Measurements from ENCODE around the gene HOXA1. TPM values are rescaled to one million over a fixed set of nuclear protein-coding genes. Genes with fewer than 3 reads are reported as not detected.
A peak's percentile ranks its signal among the peaks of the same experiment; 100 is the strongest.

HOXA1 gene
- total RNA-seq (2014; rRNA removed; shearing (Covaris generic)): 2.0 and 5.8 TPM in 2 replicates

DNA sequence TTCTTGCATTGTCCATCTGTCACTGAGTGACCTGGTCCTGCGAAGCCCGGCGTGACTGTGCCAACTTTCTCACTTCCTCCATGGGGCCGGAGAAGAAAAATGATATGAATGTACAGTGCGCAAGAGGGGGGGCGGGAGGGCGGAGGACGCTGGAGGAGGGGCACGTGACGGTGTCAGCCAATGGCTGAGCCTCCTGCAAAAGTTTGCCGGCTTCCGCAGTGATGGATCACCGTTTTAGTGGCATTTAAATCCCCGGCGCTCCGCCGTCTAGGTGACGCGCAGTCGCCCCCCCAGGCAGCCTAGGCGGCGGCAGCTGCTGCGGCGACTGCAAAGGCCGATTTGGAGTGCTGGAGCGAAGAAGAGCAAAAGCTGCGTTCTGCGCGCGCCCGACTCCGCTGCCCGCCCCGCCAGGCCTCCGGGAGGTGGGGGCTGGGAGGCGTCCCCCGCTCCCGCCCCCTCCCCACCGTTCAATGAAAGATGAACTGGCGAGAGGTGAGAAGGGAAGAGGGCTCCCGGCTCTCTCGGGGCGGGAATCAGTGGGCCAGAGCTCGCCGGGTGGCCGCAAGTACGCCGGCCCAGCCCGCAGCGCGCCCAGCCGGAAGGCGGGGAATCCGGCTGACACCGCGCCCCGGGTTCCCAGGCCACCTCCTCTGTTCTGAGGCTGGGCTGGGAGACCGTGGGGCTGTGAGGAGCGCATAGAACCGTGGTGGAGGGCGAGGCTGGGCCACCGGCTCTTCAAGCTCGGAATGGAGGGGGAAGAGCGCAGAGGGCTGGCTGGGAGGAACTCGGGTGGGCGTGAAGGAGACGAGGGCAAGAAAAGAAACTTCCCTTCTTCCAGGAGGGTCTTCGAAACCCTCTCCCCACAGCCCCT lies at the start of gene HOXA1:
Gene HOXA1, minus strand, starts transcription at position 104 of the 871 bp plus-strand sequence. Its CDS starts 88 bp downstream, at position 16.
- Histone ChIP-seq H3K4me3 (peak within 1 kb of the TSS; percentile 65), H3K9me3 (replicated peaks) (no peaks in the 10 kb centered on the region), H3K27ac (peak within 1 kb of the TSS; percentile 62), H3K36me3 (peaks cover 33% of the 10 kb centered on the region), H3K4me1 (replicated peaks) (peaks cover 44% of the 10 kb centered on the region), H3K27me3 (replicated peaks) (no peaks in the 10 kb centered on the region)
- DNase-seq (ENCODE audit: low read depth in 1 of 2, low spot score in 2 of 2): peak; percentile 80 to 95

GRCh38 chr7:27145165-27145913 lies 49.5 kb upstream of the HOXA1 start:
- Histone ChIP-seq H3K27me3 (replicated peaks) (no peaks in the 10 kb centered on the region), H3K27ac (no peak overlapping the region), H3K9me3 (replicated peaks) (no peaks in the 10 kb centered on the region), H3K36me3 (peaks cover 12% of the 10 kb centered on the region), H3K4me3 (no peak overlapping the region), H3K4me1 (replicated peaks) (peaks cover 53% of the 10 kb centered on the region)
- DNase-seq (ENCODE audit: low read depth in 1 of 2, low spot score in 2 of 2): peak in 1 of 2 experiments; percentile 37

GRCh38 chr7:27144781-27145164 lies 49.0 kb upstream of the HOXA1 start:
- H3K4me3 ChIP-seq: no peak overlapping the region
- H3K36me3 ChIP-seq: peaks cover 12% of the 10 kb centered on the region
- no peaks in the 10 kb centered on the region for H3K27me3 ChIP-seq (replicated peaks)
- peak in 1 of 2 experiments; percentile 41 for DNase-seq (ENCODE audit: low read depth in 1 of 2, low spot score in 2 of 2)
- no peaks in the 10 kb centered on the region for H3K9me3 ChIP-seq (replicated peaks)
- peaks cover 51% of the 10 kb centered on the region for H3K4me1 ChIP-seq (replicated peaks)
- H3K27ac ChIP-seq: no peak overlapping the region

DNA sequence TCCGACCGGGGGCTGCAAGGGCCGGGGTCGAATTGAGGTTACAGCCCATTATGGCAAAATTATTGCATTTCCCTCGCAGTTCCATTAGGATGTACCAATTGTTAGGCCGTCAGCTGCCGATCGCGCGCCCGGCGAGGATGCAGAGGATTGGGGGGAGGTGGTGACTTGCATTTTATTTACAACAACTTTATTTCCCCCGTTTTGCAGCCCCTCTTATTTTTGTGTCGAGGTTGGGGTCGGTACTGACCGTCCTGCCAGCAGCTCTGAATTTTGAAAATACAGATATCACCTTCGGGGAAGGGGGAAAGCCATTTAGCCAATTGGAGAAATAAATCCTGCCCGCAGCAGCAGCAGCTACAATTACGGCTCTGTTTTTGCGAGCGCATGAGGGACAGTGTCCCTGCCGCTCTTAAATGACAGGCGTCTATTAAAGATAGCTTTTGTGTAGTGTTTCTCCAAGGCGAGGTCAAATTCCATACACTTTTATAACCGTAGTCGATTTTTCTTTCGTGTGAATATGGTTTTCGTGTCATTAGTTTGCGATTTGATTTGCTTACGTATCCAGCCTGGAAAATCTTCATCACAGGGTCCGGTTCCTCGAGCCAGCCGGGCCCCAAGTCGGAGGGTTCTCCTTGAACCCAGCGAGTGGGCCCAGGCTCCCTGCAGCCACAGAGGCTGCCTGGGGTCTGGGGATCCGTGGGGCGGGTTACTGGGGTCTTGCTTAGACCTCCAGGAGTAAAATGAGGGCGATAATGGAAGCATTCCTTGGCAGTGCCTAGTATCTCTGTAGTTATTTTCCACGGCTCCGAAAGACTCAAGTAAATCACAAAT lies 48.4 kb upstream of the HOXA1 start:
- Histone ChIP-seq H3K4me1 (replicated peaks) (peaks cover 53% of the 10 kb centered on the region), H3K27me3 (replicated peaks) (no peaks in the 10 kb centered on the region), H3K4me3 (peak overlapping the region; percentile 48), H3K36me3 (peaks cover 12% of the 10 kb centered on the region), H3K9me3 (replicated peaks) (no peaks in the 10 kb centered on the region), H3K27ac (no peak overlapping the region)
- peak in 1 of 2 experiments; percentile 25 for DNase-seq (ENCODE audit: low read depth in 1 of 2, low spot score in 2 of 2)

- peaks cover 44% of the 10 kb centered on the region for H3K4me1 ChIP-seq (replicated peaks)
- peak within 1 kb of the TSS; percentile 4; the same call in 1 of the 2 replicates for H3K27ac ChIP-seq
- peak within 1 kb of the TSS; percentile 48 for H3K4me3 ChIP-seq
- H3K36me3 ChIP-seq: peaks cover 12% of the 10 kb centered on the region
- H3K27me3 ChIP-seq (replicated peaks): no peaks in the 10 kb centered on the region
- DNase-seq (ENCODE audit: low read depth in 1 of 2, low spot score in 2 of 2): peak; percentile 76 to 77
- no peaks in the 10 kb centered on the region for H3K9me3 ChIP-seq (replicated peaks)
These were observed 47.5 kb upstream of the HOXA1 start, which contains the start of gene HOXA5 for GRCh38 chr7:27143023-27143949. Gene HOXA5 (minus strand): TSS chr7:27143681. CDS start chr7:27143607, 74 bp downstream.

DNA sequence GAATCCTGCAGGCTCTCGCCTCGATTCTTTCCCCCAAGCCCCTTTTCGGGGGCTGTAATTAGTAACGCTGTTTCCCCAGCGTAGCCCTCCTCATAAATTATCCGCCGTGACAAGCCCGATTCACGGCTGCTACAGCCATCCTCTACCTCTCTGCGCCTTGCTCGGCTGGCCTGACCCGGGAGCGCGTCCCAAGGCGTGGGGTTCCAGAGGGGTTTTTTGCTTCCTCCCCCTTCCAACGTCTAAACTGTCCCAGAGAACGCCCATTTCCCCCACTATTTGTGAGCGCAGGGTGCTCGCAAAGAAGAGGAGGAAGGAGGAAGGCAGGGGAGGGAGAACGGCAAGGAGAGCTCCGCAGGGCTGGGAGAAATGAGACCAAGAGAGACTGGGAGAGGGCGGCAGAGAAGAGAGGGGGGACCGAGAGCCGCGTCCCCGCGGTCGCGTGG lies 46.8 kb upstream of the HOXA1 start:
- Histone ChIP-seq H3K27me3 (replicated peaks) (no peaks in the 10 kb centered on the region), H3K4me1 (replicated peaks) (peaks cover 40% of the 10 kb centered on the region), H3K36me3 (peaks cover 12% of the 10 kb centered on the region), H3K27ac (peak overlapping the region; percentile 4; the same call in 1 of the 2 replicates), H3K9me3 (replicated peaks) (no peaks in the 10 kb centered on the region), H3K4me3 (peak overlapping the region; percentile 48)
- DNase-seq (ENCODE audit: low read depth in 1 of 2, low spot score in 2 of 2): peak in 1 of 2 experiments; percentile 50

DNA sequence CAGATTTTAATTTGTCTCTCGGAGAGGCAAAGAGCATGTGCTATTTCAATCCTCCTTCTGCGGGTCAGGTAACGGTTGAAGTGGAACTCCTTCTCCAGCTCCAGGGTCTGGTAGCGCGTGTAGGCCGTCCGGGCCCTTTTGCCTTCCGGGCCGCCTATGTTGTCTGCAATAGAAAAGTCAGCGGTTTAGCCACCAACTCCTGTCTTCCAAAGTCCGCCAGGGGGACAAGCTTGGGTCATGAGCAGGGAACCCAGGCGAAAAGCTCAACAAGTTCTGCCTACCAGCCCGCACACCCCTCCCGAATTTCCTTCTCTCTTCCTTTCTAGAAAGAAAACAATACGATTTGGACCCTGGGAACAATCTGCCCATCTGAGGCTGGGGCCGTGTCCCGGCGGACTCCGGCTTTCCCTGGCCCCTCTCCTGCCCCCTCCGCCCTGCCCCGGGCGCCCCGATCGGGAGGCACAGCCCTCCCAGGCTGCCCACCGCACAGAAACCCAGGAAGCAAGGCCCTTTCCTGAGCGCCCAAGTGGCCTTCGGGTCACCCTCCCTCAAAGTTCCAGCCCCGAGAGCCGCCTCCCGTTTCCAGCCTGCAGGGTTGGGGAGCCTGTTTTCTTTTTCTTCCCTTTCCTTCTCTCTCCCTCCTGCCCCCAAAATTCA lies 46.3 kb upstream of the HOXA1 start:
- H3K4me1 ChIP-seq (replicated peaks): peaks cover 34% of the 10 kb centered on the region
- peak overlapping the region; percentile 48 for H3K4me3 ChIP-seq
- H3K9me3 ChIP-seq (replicated peaks): no peaks in the 10 kb centered on the region
- no peaks in the 10 kb centered on the region for H3K27me3 ChIP-seq (replicated peaks)
- H3K36me3 ChIP-seq: peaks cover 12% of the 10 kb centered on the region
- H3K27ac ChIP-seq: peak overlapping the region; percentile 4; the same call in 1 of the 2 replicates
- DNase-seq (ENCODE audit: low read depth in 1 of 2, low spot score in 2 of 2): peak in 1 of 2 experiments; percentile 50

DNA sequence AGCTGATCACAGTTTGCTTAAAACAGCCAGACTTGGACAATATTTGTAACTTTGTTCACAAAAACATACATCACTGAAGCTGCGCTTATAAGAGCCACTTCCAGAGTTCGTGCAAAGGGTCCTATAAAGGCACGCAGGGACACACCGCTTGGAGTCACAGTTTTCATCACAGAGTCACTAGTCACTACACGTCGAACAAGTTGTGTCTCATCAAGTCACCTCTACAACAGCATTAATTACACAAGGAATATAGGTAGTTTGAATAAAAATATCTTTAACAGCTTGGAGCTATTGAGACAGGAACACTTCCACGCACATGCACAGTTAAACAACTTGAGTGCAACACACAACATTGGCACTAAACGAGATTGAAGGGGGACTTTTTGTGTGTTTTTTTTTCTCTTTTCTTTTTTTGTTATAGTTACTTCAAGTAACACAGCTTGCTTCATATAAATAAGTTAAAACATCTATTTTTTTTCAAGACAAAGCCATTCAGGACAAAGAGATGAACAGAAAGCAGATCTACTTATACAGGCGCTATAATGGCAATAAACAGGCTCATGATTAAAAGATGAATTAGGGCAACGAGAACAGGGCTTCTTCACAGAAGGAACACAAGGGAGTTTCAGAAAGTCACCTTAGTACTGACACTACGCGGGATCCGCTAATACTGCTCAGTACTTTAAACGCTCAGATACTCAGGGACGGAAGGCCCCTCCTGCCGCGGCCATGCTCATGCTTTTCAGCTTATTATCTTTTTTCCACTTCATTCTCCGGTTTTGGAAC lies 45.5 kb upstream of the HOXA1 start:
- H3K9me3 ChIP-seq (replicated peaks): no peaks in the 10 kb centered on the region
- no peak for DNase-seq (ENCODE audit: low read depth in 1 of 2, low spot score in 2 of 2)
- no peak overlapping the region for H3K4me3 ChIP-seq
- H3K27me3 ChIP-seq (replicated peaks): no peaks in the 10 kb centered on the region
- peaks cover 12% of the 10 kb centered on the region for H3K36me3 ChIP-seq
- H3K27ac ChIP-seq: no peak overlapping the region
- peaks cover 33% of the 10 kb centered on the region for H3K4me1 ChIP-seq (replicated peaks)

GRCh38 chr7:27140126-27140857 lies 44.5 kb upstream of the HOXA1 start:
- peak in 1 of 2 experiments; percentile 28 for DNase-seq (ENCODE audit: low read depth in 1 of 2, low spot score in 2 of 2)
- H3K27ac ChIP-seq: no peak overlapping the region
- peaks cover 12% of the 10 kb centered on the region for H3K36me3 ChIP-seq
- H3K4me3 ChIP-seq: no peak overlapping the region
- no peaks in the 10 kb centered on the region for H3K9me3 ChIP-seq (replicated peaks)
- peaks cover 43% of the 10 kb centered on the region for H3K4me1 ChIP-seq (replicated peaks)
- H3K27me3 ChIP-seq (replicated peaks): no peaks in the 10 kb centered on the region

- H3K27ac ChIP-seq: peak overlapping the region; percentile 5; the same call in 1 of the 2 replicates
- H3K36me3 ChIP-seq: peaks cover 12% of the 10 kb centered on the region
- peaks cover 51% of the 10 kb centered on the region for H3K4me1 ChIP-seq (replicated peaks)
- no peaks in the 10 kb centered on the region for H3K9me3 ChIP-seq (replicated peaks)
- H3K27me3 ChIP-seq (replicated peaks): no peaks in the 10 kb centered on the region
- H3K4me3 ChIP-seq: no peak overlapping the region
- DNase-seq (ENCODE audit: low read depth in 1 of 2, low spot score in 2 of 2): peak in 1 of 2 experiments; percentile 45
These were observed 43.7 kb upstream of the HOXA1 start for GRCh38 chr7:27139334-27140125.

All from SJSA1 (cell line).